Lung microvascular endothelial cell (primary cell): ENCODE data around the gene LMO2. TPM values are rescaled to one million over a fixed set of nuclear protein-coding genes. Genes with fewer than 3 reads are reported as not detected.

ENCODE experiments used
- DNase-seq, 2 donors: peaks; one replicate each; pipeline versions ENCODE4 v3.0.0 to v3.0.0-alpha.2; 2010; ENCODE audit warnings: low read depth in 2 of 2
- total RNA-seq: library from RNA; depleted of rRNA; stranded (reverse); fragments of >200 nt; gene quantifications from 2 replicates; pipeline ENCODE4 v1.2.1, GENCODE V29; 2014

Gene LMO2
- total RNA-seq, 1 donor from 2014 or later = 78.4 TPM

DNA sequence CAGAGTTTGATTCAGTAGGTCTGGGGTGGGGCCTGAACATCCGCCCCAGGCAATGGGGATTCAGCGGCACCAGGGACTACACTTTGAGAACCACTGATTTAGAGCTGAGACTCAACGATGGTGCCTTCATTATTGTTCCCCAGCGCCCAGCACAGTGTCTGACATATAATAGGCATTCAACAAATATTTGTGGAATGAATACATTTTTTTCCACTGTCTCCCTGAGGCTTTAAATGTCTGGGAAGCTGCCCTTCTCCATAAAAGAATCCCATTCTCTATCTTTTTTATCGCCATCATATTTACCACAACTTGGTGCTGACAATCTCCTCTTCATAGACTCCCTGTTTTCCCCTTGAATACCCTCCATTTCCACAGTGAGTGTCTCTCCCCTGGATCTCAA lies 23.6 kb upstream of the LMO2 start:
- no peak for DNase-seq

DNA sequence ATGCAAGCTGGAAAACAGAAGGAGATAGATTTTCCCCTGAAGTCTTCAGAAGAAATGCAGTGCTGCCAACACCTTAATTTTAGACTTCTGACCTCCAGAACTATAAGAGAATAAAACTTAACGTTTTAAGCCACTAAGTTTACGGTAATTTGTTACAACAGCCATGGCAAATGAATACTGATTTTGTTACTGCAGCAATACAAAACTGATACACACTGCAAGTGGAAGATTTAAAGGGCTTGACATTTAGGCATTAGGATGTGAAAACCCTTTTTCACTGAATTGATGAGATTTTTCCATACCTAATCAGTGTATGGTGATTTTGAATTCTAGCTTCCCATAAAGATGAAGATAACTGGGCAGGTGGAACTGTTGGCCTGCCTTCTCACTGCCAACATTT lies 22.1 kb upstream of the LMO2 start:
- DNase-seq = no peak

DNA sequence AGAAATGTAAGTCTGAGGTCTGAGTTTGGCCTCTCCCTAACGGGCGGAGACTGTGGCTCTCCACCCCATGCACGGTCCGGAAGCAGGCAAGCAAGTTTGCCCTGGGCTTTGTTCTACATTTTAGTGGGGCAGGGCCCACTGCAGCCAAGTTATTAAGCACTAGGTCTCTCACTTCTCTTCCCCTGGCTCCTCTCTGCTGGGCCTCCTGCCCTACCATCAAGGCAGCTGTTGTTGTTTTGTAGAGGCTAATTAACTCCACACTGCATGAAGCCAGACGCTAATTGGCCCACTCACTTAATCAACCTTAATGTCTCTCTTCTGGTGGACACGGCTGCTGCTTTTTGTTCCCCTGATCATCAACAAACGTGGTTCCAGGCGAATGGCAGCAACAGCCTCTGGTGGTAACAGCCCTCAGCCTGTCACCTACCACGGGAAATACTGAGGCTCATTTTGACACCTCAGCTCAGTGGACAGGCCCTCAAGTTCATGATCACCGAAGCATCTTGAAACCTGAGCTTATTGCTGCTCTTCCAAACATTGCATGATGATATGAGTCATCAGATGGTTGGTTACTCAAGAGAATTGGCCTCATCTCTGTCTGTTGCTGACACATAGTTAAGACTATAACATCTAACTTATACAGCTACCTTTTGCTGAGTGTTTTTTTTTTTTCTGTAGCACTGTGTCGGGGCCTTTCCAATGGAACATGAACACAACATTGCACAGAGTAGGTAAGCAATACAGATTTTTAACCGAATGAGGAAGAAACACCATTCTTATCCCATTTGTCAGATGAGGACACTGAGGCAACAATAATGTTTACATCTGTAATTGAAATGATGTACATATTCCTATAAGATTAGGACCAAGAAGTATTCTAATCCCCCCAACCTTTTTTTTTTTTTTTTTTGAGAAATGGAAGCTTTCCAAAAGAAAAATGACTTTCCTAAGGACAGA lies 20.8 kb upstream of the LMO2 start:
- DNase-seq = peak in 1 of 2 donors; percentile 43

DNA sequence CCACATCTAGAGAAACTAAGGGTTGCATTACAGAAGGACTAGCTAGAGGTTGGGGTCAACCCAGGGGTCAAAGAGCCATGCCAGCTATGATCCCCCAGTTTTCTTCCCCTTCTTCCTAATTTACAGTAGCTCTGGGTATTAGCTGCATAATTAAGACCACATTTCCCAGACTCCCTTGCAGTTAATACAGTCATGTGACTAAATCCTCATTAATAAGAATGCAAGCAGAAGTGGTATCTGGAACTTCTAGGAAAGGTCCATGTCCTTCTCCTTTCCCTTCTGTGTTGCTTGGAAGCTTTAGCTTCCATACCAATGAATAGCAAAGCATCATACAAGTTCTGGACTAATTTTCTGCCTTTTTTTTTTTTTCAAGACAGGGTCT lies 19.1 kb upstream of the LMO2 start:
- no peak for DNase-seq

DNA sequence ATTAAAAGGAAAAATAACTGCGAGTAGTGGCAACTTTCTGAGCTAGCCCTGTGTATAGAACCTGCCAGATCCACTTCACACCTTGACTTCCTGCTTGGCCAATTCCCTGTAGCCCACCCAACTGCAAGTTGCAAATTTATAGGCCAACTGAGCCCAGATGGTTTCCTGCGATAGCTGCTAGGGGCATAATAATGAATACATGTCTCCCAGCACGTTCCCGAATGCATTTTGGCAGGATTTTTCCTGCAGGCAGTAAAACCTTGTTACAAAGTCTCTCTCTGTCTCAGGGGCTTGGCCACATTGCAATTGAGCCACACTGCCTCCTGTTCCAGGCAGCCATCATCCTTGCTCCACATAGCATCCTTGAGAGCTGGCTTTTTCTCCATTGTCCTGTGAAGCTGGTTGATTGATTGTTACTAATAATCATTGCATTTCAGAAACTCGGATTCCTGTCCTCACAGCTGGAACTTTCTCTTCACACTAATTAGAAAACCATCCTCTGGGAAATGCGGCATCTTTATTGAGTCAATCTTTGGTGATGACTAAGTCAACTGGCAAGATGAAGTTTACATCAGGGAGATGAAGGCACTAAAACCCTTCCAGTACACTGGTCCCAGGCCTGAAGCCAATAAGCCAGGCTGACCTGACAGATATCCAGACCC lies 18.6 kb upstream of the LMO2 start:
- peak in 1 of 2 donors; percentile 70 for DNase-seq

DNA sequence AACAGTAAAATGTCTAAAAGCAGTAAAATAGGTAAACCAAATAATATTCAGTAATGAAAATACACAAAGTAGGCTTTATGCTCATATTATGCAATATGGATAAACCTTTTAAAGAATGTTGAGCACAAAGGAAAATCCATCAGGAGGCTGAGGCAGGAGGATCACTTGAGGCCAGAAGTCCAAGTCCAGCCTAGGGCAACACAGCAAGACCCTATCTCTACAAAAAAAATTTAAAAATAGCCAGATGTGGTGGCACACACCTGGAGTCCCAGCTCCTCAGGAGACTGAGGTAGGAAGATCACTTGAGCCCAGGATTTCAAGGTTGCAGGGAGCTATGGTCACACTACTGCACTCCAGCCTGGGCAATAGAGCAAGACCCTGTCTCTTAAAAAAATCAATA lies 17.7 kb upstream of the LMO2 start:
- DNase-seq = no peak

DNA sequence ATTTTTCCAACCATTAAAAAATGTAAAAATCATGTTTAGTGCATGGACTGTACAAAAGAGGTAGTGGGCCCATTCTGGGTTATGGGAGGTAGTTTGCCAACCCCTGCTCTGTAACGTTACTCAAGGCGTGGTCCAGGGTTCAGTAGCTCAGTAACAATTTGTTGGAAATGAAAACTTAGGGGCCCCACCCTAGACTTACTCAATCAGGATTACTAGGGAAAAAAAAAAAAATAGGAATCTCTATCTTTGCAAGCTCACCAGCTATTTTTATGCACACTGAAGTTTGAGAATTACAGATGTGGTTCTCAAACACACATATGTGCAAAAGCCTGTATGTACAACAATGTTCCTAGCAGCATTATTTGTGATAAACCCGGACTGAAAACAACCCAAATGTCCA lies 17.3 kb upstream of the LMO2 start:
- no peak for DNase-seq

DNA sequence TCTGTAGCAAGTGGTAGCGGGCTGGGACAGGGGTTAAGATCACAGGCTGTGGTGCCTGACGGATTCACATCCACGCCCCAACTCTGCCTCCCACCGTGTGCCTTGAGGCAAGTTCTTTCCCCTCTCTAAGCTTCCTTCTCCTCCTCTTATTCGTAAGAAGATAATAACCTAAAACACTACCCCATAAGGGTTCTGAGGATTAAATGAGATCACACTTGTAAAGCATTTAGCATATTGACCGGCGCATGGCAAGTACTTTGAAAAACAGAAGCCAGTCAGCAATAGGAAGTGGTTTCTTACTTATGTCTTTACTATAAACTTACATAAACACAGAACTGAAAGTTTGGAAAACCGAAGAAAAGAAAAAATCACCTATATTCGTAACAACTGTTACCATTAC lies 15.5 kb upstream of the LMO2 start:
- no peak for DNase-seq

DNA sequence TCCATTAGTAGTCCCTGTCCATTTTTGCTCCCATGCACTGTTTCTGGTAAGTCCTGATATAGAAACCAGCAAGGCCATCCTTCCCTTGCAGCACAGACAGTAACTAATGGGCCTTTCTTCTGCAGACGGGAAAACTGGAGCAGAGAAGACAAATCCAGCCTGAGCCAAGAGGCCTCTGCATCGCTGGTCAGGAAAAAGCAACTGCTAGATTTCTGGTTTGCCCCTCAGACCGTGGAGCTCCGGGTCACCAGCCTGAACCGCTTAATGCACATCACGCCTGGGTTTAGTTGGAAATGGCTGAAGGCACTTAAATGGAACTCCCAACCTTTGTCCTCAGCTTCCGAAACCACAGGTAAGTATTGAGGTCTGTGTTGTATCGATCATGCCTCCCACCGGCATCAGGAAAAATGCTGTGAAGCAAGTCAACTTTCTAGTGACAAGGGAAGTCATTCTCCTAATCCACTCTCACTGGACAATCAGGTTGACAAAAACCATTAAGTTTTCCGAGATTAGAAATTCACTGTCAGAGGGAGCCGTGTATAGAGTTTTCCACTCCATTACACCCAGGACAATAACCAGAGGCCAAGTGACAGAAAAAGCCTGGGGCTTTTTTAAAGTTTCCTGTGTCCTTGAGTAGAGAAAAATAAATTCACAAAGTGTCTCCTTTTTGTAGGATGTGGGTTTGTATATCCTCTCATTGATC lies 14.8 kb upstream of the LMO2 start:
- DNase-seq = no peak

DNA sequence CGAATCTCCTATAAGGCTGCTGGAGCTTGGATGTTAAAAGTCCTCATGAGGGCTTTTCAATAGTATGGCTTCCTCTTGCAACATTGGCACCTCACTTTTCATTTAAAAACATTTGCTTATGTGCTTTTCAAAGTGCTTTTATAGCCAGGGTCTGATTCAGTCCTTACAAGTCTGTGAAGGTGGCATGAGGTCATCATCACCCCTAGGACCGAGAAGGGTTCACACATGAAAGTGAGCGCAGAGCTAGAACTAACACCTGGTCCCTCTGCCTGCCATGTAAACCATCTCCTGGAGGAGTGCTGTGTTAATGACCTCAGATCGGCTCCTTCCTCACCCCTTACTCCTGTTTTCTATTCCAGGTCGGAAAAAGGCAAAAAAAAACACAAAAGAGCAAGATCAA lies 12.2 kb upstream of the LMO2 start:
- DNase-seq = no peak

DNA sequence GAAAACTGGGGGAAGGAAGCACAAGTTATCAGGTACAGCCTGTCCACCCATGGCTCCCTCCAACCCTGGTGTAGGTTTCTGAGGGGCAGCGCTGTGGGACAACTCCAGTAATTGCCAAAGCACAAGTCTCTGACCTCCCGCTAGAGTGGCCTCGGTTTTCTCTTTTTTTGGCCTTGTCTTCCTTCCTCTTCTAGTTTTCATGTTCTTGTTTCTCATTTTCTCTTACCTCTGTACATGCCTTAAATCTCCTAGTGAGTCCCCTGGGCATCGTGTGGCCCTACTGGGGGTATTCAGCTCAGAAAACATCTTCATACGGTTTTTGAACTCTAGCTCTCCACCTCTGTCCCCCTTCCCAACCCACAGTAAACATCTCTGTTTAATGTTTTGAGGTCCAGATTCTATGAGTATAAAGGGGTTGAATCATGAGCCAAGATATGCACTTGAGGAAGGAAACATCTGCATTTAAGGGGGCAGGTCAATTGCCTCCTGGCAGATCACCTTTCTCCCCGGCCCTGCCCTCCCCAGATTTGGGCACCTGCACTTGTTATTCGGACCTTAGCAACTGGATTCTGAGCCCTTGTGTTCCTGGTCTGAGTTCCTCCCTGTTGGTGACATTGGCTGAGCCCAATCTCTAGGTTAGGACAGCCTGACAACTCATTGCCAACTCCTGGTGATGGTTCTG lies 8.4 kb upstream of the LMO2 start:
- peak; percentile 11 to 56 for DNase-seq

DNA sequence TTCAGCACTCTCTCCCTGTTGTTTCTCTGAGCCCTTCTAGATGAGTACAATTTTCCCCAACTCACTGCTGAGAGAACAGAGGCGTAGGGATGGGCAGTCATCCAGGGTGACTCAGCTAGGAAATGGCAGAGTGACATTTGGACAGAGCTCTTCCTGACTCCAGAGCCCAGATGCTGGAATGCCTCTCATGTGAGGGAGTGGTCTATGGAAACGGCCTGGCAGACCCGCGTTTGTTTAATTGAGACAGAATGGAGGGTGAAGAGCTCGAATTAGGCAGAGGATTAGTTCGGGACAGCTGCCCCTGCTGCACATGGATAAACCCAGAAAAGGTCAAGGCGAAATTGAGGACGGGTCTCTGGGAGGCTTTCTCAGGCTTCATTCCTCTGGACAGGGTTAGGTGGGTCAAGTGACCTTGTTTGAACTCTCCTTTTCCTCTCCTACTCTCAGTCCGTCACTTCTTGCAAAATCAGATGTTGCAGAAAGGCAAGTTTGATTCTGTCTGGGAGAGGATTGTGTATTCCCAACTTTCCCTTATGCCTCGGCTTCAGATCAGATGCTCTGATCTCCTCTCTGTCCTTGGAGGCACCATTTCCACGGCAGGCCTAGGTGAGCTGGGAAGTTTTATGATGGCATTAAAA lies 7.6 kb upstream of the LMO2 start:
- DNase-seq = peak; percentile 92 to 99

DNA sequence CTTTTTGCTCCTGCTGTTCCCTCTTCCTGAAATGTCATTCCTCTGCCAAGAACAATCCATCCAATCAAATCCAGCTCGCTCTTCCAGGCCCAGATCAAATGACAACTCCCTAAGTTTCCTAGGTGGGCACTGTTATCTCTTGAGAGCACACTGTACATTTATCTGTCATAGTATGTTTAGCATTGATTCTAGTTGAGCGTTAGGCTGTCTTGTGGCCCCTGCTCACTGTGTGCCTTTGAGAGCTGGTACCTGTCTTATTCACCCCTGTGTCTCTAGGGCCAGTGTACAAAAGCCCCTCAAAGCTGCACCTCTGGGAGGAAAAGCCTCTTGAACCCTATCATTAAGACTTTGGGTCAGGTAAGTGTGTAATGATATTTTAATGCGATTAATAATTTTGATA lies 7.1 kb upstream of the LMO2 start:
- peak in 1 of 2 donors; percentile 35 for DNase-seq

DNA sequence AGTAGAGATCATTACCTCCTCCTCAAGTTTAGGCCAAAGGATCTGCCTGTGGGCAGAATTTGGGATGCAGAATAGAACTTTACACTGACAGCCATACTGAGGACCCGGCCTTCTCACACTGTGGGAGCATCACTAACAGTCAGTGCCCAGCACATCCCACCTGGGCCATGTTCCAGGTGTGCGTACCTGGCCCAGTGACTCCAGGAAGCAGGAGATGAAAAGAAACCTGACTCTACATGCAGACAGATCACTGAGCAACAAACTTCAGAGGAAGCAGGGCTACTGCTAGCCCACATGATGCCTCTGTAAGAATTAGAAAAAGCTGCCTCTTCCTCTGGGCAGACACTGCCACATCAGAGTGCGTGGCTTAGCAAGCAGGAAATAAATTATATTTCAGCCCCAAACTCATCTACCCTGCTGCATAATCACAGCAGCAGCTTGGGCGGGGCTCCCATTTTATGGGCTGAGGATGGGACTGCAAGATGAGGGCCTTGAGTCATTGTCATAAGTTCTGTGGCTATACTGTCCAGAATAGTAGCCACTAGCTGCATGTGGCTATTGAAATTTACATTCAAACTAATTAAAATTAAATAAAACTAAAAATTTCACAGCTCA lies 6.0 kb upstream of the LMO2 start:
- DNase-seq = no peak

DNA sequence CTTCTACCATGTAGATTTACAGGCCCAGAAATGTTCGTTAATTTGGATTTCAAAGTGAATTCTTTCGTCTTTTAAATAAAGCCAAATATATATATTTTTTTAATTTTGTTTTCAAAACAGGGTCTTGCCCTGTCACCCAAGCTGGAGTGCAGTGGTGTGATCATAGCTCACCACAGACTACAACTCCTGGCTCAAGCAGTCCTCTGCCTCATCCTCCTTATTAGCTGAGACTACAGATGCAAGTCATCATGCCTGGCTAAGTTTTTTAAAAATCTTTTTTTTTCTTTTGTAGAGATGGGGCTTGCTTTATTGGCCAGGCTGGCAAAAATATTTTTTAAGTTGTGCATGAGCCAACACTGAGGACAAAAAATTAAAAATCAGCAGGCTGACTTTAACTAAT lies 5.0 kb upstream of the LMO2 start:
- DNase-seq = no peak

DNA sequence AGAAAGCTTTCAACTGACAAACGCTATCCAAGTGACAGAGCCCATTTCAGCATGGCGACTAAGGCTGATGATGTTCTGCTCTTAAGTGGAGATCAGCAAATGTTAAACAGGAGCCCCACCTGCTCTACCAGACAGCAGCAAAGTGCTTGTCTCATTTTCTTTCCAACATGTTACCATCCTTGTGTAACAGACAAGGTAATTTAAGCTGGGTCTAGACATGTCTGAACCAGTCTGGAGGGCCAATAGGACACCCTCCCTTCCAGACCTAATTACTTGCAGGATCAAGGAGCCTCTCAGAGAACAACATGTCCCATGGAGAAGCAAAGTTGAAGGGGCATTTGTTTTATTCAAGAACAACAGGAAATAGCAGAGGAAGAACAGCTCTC lies 3.9 kb upstream of the LMO2 start:
- no peak for DNase-seq

DNA sequence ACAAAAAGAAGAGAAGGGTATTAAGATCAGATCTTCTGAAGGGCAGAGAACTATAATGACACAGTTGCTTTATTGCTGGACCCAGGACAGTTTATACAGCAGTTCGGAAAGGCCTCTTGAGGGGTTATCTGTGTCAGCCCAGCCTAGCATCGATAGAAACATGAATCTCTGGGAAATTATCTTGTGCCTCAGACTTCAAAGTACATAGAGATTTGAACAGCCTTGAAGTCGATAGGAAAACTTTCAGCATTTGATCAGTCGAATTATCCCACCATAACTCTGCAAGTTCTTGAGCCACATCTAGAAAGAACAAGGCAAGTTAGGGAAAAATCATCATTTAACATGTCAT lies 2.5 kb upstream of the LMO2 start:
- DNase-seq = no peak

DNA sequence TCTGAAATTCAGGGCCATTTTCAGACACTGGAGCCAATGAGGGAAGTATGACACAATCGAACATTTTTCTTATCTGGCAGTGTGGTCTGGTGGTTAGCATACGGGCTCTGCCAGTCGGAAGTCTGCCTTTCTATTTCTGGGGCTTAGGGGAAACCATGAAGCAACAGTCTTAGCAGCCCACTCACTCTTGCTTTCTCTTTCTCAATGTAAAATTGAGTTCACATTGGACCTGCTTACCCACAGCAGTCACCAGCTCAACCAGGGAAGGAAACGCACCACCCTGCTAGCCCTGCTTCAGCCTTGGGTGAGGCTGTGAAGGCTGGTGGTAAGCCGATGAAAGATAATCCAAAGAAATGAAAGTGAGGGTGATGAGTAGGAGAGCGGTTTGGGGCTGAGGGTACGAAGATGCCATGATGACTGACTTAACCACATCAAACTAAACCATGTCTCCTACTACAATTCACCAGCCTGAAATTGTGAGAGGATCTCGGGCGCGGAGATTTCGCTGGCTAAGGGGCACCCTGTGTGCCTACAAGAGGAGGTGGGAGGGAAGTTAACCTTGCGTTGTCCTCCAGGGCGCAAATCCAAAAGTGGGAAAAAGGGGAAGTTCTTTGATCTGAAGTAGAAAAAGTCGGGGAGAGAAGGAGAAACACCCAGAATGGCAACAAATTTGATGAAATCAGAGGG lies 2.0 kb upstream of the LMO2 start:
- peak in 1 of 2 donors; percentile 49 for DNase-seq

DNA sequence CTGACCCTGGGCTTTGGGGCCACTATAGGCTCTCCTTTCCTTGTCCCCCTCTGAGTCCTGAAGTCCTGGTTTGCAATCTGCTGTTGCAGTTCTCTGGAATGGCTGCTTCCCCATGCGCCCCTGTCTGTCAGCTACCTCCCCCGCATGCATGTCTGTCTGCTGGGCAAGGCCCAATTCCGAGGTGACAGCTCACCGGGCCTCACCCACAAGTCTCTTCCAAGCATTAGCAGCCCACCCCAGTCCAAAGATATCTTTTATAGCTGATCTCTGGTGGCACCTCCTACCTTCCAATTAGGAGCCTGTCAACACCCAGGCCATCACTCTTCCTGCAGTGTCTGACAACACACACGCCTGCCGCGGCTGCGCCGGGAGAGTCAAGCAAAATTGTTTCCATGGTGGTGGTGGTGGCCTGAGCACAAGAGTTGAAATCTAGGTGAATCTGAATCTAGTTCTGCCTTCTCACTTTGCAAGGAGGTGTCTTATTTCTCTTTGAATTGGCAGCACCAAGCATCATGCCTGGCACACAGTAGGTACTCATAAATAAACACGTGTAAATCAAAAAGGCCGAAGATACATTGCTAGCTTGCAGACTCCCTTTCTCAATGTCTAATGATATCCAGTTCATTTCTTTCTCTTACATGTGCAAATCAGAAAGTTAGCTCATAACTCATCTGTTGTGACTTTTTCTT lies 1.2 kb upstream of the LMO2 start:
- no peak for DNase-seq
